ENCODE results near the gene TMEM132E. TPM values are rescaled to one million over a fixed set of nuclear protein-coding genes. Genes with fewer than 3 reads are reported as not detected.

The TMEM132E gene
- total RNA-seq, 1 donor from 2014 or later, result not detected

DNA sequence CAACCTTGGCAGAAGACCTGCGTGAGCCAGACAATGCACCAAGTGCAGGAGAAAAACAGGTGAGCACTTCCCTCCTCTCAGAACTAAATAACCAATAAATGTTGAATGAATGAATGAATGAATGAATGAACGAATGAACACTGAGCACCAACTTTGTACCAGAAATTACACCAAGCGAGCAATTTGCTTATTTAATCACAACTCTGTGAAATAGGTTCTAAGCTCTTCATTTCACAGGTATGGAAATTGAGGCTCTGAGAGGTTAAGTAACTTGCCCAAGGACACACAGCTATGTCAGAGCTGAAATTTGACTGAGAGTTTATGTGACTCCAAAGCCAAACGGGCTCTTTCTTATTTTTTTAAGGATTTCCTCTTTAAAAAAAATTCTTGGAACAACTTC lies 38.0 kb downstream of the TMEM132E start:
- Mint-ChIP-seq H3K4me1 (ENCODE audit: low read depth) (no peaks in the 10 kb centered on the region), H3K9me3 (no peaks in the 10 kb centered on the region), H3K36me3 (ENCODE audit: low read depth) (no peaks in the 10 kb centered on the region), H3K27me3 (ENCODE audit: insufficient read depth) (peaks cover 24% of the 10 kb centered on the region), H3K27ac (no peak overlapping the region), H3K4me3 (no peak overlapping the region)
- intact Hi-C loops (cut with micrococcal nuclease), result no loop called here
- no peak for DNase-seq (ENCODE audit: low spot score)

DNA sequence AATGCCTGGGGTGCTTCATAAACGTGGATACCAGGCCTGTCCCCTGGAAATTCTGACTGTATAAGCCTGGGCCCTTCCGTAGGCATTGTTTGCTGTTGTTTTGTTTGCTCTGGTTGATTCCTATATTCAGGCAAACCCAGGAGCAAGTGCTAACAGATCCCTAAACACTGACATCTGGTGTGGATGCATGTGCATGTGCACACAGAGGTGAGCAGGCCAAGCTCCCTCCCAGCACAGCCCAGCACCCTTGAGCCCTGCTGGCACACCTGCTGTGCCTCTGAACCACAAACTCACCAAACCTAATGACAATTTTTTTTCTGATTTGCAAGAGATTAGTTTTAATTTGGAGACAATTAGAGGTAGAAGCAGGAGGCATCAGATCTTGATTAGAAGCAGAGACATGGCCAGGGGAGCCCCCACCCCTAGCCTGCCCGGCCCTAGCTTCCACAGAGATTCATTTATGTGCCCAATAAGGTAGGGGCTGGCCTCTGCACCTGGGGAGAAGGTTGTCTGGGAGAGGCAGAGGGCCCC lies 40.4 kb downstream of the TMEM132E start:
- intact Hi-C loops (cut with micrococcal nuclease), result no loop called here
- DNase-seq (ENCODE audit: low spot score), result no peak
- no peaks in the 10 kb centered on the region for H3K4me1 Mint-ChIP-seq (ENCODE audit: low read depth)
- no peaks in the 10 kb centered on the region for H3K9me3 Mint-ChIP-seq
- no peak overlapping the region for H3K27ac Mint-ChIP-seq
- no peaks in the 10 kb centered on the region for H3K36me3 Mint-ChIP-seq (ENCODE audit: low read depth)
- H3K4me3 Mint-ChIP-seq, result no peak overlapping the region
- H3K27me3 Mint-ChIP-seq (ENCODE audit: insufficient read depth), result peaks cover 22% of the 10 kb centered on the region

DNA sequence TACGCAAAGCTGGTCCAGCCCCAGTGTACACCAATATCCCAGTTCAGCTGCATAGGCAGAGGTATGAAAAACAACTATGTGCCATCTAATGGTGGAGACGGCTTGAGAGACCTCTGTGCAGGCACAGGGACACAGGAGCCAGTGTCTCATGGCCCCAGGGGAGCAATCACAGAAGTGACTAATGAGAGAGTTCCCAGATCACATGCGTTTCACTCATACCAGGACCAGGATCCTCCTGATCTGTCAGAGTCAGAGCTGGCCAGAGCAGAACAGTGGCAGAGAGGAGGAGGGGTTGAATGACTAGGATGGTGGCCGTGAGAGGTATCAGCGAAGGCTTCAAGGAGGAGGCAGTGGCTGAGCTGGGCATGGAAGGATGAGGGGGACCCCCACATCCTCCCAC lies 41.1 kb downstream of the TMEM132E start:
- H3K36me3 Mint-ChIP-seq (ENCODE audit: low read depth), result no peaks in the 10 kb centered on the region
- H3K4me3 Mint-ChIP-seq, result no peak overlapping the region
- intact Hi-C loops (cut with micrococcal nuclease), result no loop called here
- H3K27ac Mint-ChIP-seq, result no peak overlapping the region
- H3K4me1 Mint-ChIP-seq (ENCODE audit: low read depth), result no peaks in the 10 kb centered on the region
- H3K27me3 Mint-ChIP-seq (ENCODE audit: insufficient read depth), result peaks cover 25% of the 10 kb centered on the region
- no peak for DNase-seq (ENCODE audit: low spot score)
- H3K9me3 Mint-ChIP-seq, result no peaks in the 10 kb centered on the region

DNA sequence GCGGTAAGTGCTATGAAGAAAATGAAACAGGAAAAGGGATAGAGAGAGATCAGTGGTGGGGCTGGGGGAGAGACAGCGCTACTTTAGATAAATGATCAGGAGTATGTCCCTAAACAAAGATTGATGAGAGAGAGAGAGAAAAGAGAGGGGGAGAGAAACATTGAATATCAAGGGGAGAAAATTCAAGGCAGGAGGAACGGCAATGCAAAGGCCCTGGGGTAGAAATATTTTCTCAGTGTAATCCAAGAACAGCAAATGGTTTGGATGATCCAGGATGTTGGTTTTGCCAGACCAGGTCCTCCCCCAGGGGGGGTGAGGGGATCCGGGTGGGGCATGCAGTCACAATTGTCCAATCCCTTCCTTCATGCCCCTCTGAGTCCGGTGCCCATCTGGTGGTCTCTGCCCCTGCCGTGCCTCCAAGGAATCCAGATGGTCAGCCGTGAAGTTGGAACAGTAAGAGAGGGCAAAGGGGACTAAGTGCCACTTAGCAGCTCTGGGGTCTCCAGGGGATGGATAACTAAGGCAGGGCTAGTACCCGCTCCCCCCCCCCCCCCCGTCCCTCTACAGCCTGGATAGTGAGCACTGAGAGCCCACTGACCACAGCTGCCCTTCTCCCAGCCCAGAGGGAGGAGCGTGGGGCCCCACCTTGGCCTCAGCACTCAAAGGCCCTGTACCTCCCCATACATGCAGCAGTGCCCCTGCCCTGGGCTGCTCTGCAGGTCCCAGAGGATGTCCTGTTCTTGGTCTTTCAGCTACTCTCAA lies 43.7 kb downstream of the TMEM132E start:
- no peak overlapping the region for H3K27ac Mint-ChIP-seq
- no peaks in the 10 kb centered on the region for H3K4me1 Mint-ChIP-seq (ENCODE audit: low read depth)
- H3K9me3 Mint-ChIP-seq, result no peaks in the 10 kb centered on the region
- intact Hi-C loops (cut with micrococcal nuclease), result no loop called here
- peaks cover 30% of the 10 kb centered on the region for H3K27me3 Mint-ChIP-seq (ENCODE audit: insufficient read depth)
- no peaks in the 10 kb centered on the region for H3K36me3 Mint-ChIP-seq (ENCODE audit: low read depth)
- DNase-seq (ENCODE audit: low spot score), result no peak
- no peak overlapping the region for H3K4me3 Mint-ChIP-seq

DNA sequence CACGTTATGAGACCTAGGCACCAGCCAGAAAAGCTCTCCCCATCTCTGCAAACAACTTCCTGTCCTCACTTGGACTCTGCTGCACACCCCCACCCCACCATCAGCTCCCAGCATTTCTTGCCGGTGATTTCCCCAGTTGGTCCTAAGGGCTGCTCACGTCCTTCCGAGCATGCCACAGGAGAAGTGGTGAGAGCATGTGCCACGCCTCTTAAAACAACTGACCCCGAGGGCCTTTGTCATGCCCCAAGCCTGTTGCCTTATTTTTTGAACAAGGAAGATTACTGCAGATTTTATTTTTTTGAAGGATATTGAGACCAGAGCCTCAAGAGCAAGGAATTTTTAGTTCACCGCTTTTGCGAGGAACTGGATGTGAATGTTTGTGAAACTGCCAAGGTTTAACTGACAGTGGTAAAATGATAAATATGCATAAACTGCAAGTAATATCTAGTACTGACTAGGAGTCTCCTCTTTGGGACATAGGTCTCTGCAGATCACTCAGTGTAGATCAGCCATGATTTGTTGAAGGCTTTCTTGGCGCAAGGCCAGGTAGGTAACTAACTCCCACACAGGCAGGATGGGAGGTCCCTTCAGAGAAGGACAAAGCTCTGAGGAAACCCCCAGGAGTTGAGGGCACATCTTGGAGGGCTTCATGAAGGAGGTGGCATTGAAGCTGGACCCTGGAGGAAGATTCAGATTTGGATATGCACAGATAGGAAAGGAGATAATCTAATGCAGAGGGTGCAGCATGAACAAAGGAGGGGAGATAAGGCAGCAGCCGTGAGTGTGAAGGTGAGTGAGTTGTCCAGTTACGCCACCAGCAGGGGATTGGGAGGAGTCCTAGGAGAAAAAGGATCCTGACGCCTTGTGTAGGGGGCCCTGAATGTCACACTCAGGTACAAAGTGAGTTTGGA lies 44.7 kb downstream of the TMEM132E start:
- Mint-ChIP-seq H3K27ac (no peak overlapping the region), H3K9me3 (no peaks in the 10 kb centered on the region), H3K36me3 (ENCODE audit: low read depth) (no peaks in the 10 kb centered on the region), H3K4me3 (no peak overlapping the region), H3K27me3 (ENCODE audit: insufficient read depth) (peaks cover 34% of the 10 kb centered on the region), H3K4me1 (ENCODE audit: low read depth) (no peaks in the 10 kb centered on the region)
- DNase-seq (ENCODE audit: low spot score), result no peak
- intact Hi-C loops (cut with micrococcal nuclease), result no loop called here

DNA sequence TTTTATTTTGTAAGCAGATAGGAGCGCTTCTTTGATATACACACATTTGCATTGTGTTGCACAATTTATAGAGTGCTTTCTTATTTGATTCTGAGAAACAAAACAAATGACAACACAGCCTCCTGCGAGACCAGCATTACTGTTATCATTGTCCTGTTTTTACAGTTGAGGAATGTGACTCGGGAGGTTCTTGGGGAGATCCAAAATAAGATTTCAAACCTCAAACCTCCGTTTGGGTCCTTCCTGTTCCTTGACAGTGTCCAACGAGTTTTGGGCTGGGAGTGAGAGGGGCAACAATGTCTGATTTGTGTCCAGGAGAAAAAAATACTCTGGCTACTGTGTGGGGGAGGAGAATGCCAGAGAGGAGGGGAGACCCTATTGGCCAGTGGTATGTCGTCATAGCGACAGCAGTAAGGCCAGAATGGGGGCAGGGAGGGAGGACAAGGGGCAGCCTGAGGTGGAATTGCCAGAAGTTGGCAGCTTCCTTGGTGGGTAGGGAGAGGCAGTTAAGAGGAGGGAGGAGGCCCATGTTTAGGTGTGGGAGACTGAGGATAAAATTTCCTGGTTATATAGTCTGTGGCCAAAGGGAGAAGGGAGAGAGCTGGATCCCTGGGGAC lies 45.5 kb downstream of the TMEM132E start:
- Mint-ChIP-seq H3K4me1 (ENCODE audit: low read depth) (no peaks in the 10 kb centered on the region), H3K4me3 (no peak overlapping the region), H3K27ac (no peak overlapping the region), H3K27me3 (ENCODE audit: insufficient read depth) (peaks cover 34% of the 10 kb centered on the region), H3K36me3 (ENCODE audit: low read depth) (no peaks in the 10 kb centered on the region), H3K9me3 (no peaks in the 10 kb centered on the region)
- intact Hi-C loops (cut with micrococcal nuclease), result no loop called here
- DNase-seq (ENCODE audit: low spot score), result no peak

DNA sequence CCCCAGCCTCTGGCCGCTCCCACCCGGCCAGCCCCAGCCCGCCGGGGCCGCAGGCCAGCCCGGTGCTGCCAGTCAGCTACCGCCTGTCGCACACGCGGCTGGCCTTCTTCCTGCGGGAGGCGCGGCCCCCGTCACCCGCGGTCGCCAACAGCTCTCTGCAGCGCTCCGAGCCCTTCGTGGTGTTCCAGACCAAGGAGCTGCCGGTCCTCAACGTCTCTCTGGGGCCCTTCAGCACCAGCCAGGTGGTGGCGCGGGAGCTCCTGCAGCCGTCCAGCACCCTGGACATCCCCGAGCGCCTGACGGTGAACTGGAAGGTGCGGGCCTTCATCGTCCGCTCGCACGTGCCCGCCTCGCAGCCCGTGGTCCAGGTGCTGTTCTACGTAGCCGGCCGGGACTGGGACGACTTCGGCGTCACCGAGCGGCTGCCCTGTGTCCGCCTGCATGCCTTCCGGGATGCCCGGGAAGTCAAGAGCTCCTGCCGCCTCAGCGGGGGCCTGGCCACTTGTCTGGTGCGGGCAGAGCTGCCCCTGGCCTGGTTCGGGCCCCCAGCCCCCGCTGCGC lies 46.8 kb downstream of the TMEM132E start:
- H3K27ac Mint-ChIP-seq, result no peak overlapping the region
- no peaks in the 10 kb centered on the region for H3K4me1 Mint-ChIP-seq (ENCODE audit: low read depth)
- DNase-seq (ENCODE audit: low spot score), result no peak
- no peaks in the 10 kb centered on the region for H3K36me3 Mint-ChIP-seq (ENCODE audit: low read depth)
- intact Hi-C loops (cut with micrococcal nuclease), result no loop called here
- no peak overlapping the region for H3K4me3 Mint-ChIP-seq
- no peaks in the 10 kb centered on the region for H3K9me3 Mint-ChIP-seq
- H3K27me3 Mint-ChIP-seq (ENCODE audit: insufficient read depth), result peaks cover 36% of the 10 kb centered on the region

DNA sequence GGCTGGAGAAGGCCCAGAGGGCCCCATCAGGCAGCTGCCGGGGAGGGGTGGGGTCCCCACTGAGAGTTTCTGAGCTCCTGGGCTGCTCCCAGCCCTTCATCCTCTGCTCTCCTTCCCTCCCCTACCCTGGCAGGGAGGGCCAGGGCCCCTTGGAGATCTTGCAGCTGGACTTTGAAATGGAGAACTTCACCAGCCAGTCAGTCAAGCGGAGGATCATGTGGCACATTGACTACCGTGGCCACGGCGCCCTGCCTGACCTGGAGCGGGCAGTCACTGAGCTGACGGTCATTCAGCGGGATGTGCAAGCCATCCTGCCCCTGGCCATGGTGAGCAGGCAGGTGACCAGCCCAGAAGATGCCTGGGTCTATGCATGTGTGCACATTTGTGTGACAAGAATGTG lies 49.5 kb downstream of the TMEM132E start:
- H3K27ac Mint-ChIP-seq, result no peak overlapping the region
- no peak for DNase-seq (ENCODE audit: low spot score)
- H3K9me3 Mint-ChIP-seq, result no peaks in the 10 kb centered on the region
- no peaks in the 10 kb centered on the region for H3K36me3 Mint-ChIP-seq (ENCODE audit: low read depth)
- H3K4me3 Mint-ChIP-seq, result no peak overlapping the region
- intact Hi-C loops (cut with micrococcal nuclease), result no loop called here
- peaks cover 38% of the 10 kb centered on the region for H3K27me3 Mint-ChIP-seq (ENCODE audit: insufficient read depth)
- no peaks in the 10 kb centered on the region for H3K4me1 Mint-ChIP-seq (ENCODE audit: low read depth)

DNA sequence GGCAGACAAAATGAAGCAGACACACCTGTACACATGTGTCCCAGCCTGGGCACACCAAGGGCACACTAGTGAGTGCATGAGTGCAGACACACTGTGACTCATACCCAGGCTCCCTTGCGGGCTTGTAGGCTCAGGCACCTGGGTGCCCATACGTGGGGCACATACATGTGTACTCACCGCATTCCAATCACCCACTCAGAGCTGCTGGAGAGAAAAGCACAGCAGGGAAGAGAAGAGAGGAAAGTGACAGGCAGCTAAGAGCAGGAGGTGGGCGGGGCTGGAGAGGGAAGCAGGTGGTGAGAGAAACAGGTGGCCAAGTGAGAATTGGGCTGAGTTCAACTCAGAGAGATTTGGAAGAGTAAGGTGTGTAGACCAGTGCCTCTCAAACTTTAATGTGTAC lies 54.0 kb downstream of the TMEM132E start:
- H3K4me3 Mint-ChIP-seq, result no peak overlapping the region
- H3K36me3 Mint-ChIP-seq (ENCODE audit: low read depth), result no peaks in the 10 kb centered on the region
- intact Hi-C loops (cut with micrococcal nuclease), result no loop called here
- no peak overlapping the region for H3K27ac Mint-ChIP-seq
- DNase-seq (ENCODE audit: low spot score), result no peak
- peaks cover 28% of the 10 kb centered on the region for H3K27me3 Mint-ChIP-seq (ENCODE audit: insufficient read depth)
- no peaks in the 10 kb centered on the region for H3K9me3 Mint-ChIP-seq
- no peaks in the 10 kb centered on the region for H3K4me1 Mint-ChIP-seq (ENCODE audit: low read depth)

DNA sequence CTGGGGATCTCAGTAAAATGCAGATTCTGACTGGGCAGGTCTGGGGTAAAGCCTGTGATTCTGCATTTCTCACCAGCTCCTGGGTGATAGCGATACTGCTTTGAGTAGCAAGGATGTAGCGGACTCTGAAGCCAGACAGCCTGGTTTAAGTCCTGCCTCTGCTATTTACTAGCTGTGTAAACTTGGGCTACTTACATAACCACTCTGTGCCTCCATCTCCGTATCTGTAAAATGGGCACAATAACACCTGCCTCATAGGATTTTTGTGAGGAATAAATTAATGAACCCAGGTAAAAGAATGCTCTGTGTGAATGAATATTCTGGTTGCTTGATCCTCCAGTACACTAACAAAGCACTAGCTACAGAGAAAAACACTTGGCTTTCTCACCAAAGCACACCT lies 54.4 kb downstream of the TMEM132E start:
- Mint-ChIP-seq H3K36me3 (ENCODE audit: low read depth) (no peaks in the 10 kb centered on the region), H3K9me3 (no peaks in the 10 kb centered on the region), H3K27me3 (ENCODE audit: insufficient read depth) (peaks cover 28% of the 10 kb centered on the region), H3K4me1 (ENCODE audit: low read depth) (no peaks in the 10 kb centered on the region), H3K4me3 (no peak overlapping the region), H3K27ac (no peak overlapping the region)
- intact Hi-C loops (cut with micrococcal nuclease), result no loop called here
- no peak for DNase-seq (ENCODE audit: low spot score)

DNA sequence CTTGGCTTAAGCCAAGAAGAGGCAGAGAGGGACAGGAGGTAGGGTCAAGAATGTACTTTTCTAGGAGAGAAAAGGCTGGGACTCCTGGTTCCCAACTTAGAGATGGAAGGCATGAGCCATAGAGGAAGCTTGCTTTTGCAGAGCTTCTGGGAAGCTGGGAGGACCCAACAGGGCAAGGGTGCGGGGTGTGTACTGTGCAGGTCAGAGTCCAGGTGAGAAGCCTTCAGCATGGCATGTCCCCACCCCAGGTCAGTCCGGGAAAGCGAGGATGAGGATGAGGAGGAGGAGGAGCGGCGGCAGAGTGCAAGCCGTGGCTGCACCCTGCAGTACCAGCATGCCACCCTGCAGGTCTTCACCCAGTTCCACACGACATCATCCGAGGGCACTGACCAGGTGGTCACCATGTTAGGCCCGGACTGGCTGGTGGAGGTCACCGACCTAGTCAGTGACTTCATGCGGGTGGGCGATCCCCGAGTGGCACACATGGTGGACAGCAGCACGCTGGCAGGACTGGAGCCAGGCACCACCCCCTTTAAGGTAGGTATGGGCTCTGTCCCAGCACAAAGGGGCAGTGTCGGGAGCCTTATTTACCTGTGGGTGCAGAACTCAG lies 55.3 kb downstream of the TMEM132E start:
- no peaks in the 10 kb centered on the region for H3K36me3 Mint-ChIP-seq (ENCODE audit: low read depth)
- intact Hi-C loops (cut with micrococcal nuclease), result loop anchor here (5.0 kb wide), 1 partner anchor 192 kb away; no protein-coding TSS in a partner anchor

DNA sequence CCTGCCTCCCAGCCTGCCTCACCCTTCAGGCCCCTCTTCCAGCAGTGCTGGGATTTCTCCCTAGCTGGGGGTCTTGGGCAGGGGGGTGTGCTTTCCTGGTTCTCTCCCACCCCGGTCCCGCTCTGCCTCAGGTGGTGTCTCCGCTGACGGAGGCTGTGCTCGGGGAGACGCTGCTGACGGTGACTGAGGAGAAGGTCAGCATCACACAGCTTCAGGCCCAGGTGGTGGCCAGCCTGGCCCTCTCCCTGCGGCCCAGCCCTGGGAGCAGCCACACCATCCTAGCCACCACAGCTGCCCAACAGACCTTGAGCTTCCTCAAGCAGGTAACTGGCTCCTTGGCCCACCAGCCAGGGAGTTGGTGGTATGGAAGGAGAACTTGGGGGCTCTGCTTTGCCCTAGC lies 56.5 kb downstream of the TMEM132E start:
- intact Hi-C loops (cut with micrococcal nuclease), result loop anchor here (5.0 kb wide), 1 partner anchor 194 kb away; no protein-coding TSS in a partner anchor
- no peak for DNase-seq (ENCODE audit: low spot score)
- Mint-ChIP-seq H3K9me3 (no peaks in the 10 kb centered on the region), H3K36me3 (ENCODE audit: low read depth) (no peaks in the 10 kb centered on the region), H3K27ac (no peak overlapping the region), H3K4me3 (no peak overlapping the region), H3K4me1 (ENCODE audit: low read depth) (no peaks in the 10 kb centered on the region), H3K27me3 (ENCODE audit: insufficient read depth) (peaks cover 26% of the 10 kb centered on the region)

More for the DNA sequence above, 55.3 kb downstream of the TMEM132E start:
- Mint-ChIP-seq H3K27me3 (ENCODE audit: insufficient read depth) (peaks cover 29% of the 10 kb centered on the region), H3K27ac (no peak overlapping the region), H3K4me1 (ENCODE audit: low read depth) (no peaks in the 10 kb centered on the region), H3K9me3 (no peaks in the 10 kb centered on the region), H3K4me3 (no peak overlapping the region)
- no peak for DNase-seq (ENCODE audit: low spot score)

All from activated T-helper 1 cell treated with anti-CD3 and anti-CD28 coated beads, Interleukin-12 subunit alpha, Interleukin-12 subunit beta, Interleukin-2, Interleukin-4 antibody, amounts not matched to agents 30 ng/mL and 10 ng/mL and 1 ng/mL, durations not matched to agents 14 hours and 24 hours and 36 hours (primary cell).